GM21576 (cell line): ENCODE results near the gene F13B.
"Not testable (repeated sequence)": the region's sequence is repeated elsewhere in the genome, so short reads cannot be mapped to it uniquely, and the experiment has no call there.

ENCODE experiments used
- ATAC-seq: cut with Tn5 transposase; IDR thresholded peaks from one replicate; pipeline ENCODE4 v1.9.1; 2021; ENCODE audit warnings: mild to moderate bottlenecking, moderate library complexity; ENCODE audit not compliant: unreplicated experiment

Gene F13B, protein sequence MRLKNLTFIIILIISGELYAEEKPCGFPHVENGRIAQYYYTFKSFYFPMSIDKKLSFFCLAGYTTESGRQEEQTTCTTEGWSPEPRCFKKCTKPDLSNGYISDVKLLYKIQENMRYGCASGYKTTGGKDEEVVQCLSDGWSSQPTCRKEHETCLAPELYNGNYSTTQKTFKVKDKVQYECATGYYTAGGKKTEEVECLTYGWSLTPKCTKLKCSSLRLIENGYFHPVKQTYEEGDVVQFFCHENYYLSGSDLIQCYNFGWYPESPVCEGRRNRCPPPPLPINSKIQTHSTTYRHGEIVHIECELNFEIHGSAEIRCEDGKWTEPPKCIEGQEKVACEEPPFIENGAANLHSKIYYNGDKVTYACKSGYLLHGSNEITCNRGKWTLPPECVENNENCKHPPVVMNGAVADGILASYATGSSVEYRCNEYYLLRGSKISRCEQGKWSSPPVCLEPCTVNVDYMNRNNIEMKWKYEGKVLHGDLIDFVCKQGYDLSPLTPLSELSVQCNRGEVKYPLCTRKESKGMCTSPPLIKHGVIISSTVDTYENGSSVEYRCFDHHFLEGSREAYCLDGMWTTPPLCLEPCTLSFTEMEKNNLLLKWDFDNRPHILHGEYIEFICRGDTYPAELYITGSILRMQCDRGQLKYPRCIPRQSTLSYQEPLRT

DNA sequence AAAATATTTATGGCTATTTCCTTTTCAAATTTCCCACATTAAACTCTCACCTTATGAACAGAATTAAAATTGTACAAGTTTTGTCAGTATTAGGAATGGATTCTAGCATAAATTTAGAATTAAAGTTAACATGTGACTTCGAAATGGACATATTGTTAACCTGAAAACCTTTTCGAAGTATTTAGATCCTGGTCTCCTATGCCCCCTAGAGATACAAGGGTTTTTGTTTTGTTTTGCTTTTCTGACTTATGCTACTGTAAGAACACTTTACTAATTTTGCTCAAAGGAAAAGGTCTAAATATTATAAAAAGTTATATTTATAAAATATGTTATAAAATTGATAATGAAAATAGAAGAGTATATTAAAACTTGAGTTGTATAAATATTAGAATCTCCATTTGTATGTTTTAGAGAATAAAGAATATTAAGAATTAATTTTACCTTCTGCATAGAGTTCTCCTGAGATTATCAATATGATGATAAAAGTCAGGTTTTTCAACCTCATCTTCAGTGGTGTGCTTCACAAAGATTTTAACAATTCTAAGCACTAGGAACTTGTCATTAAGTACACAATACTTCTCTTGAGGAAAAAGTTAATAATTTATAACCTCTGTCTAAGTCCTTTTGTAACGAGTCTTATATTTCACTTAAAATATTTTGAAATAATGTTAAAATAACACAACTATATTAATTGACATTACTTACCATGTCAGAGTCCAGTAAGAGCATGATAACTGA is at the start of gene F13B:
F13B (minus strand) TSS at position 542 of the 738 bp plus-strand sequence; CDS start at position 505, 37 bp downstream.
- no peak for ATAC-seq

DNA sequence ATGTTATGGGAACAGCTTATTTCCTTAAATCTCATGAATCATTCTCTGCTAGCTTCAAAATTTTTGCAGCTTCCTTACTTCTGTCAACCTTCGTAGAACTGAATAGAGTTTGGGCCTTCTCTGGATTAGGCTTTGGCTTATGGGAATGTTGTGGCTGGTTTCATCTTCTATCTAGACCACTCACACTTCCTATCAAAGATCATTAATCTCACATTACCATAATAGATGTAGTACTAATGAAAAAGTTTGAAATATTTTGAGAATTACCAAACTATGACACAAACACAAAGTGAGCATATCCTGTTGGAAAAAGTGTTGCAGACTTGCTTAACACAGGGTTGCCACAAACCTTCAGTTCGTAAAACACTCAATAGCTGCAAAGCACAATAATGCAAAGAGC is 49.1 kb upstream of the F13B start:
- ATAC-seq, result no peak

DNA sequence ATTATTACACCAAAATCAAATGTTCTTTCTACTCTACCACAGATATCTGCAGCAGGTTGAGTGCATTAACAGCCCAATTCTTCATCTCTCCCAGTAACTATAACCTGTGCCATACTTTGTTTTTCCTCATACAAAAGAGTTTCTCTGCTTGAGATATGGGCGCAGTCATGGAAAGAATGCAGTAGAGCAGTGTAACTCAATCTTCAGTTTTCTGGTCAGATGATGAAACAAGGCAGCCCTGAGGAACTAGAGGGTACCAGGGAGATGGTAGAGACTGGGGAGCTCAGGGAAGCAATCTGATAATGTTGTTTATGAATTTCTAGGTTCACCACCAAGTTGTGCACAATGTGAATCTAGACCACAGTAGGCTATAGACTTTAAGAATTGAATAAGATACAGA is 39.8 kb upstream of the F13B start:
- ATAC-seq, result no peak

DNA sequence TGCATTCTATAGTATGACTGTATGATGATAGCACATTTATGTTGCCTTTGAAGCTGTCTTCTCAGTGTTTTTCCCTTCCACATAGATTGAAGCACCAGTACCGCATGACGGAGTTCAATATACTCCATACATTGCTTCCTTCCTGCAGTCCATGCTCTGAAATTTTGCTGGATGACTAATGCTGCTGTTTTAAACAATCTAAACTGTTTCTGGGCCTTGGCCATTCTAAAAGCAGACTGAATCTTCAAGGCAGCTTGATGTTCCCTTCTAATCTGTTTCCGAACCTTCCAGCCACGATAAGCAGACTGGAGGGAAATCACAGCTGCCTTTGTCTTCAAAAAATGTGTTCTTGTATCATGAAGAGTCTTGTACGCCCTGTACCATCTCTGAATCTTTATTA is 36.2 kb upstream of the F13B start:
- ATAC-seq, result no peak

DNA sequence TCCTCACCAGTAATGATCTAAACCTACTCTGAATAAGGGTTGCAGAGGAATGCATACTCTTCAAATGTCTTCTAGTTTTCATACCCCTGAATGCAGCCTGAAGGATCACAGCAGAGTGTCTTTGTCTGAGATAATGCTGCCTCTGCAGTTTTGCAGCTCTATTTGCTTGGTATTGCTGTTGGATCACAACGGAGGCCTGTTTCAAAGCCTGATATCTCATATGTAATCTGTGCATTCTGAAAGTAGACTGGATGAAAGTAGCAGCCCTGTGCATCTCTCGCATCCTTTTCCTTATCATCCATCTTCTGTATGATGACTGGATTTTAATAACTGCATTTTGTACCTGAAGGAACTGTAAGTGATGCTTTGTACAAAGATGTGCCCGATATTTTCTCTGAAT is 34.9 kb upstream of the F13B start:
- ATAC-seq, result no peak

DNA sequence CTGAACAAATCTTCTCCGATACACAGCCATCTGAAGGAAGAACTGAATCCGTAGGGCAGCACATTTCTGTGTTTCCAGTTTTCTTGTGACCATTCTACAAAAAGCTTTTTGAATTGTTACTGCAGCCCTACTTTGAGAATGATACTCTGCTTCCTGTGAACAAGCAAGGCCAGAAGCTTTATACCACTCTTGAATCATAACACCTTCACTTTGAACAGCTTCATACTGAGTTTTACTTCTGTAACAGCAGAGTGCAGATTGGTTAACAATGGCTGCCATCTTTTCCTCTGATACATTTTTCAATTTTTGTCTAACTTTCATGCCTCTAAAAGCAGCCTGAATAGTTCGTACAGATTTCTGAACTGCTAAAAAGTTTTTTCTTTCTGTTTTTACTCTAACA is 33.6 kb upstream of the F13B start:
- no peak for ATAC-seq

DNA sequence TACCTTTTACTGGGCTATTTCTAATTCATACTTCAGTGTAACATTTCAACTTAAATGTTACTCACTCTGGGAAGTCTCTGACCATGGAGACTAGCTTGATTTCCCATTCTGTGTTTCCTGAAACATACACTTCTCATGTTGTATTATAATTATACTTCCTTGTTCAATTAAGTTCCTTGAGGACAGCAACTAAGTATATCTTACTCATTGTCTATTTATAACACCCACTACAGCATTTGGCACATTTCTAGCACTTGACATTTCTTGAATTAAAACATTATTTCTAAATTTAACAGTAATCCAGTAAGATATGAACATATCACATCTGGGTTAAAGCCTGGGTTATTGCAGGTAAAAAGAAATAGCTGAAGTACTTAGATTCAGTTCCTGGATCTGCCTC is 32.4 kb upstream of the F13B start:
- no peak for ATAC-seq

DNA sequence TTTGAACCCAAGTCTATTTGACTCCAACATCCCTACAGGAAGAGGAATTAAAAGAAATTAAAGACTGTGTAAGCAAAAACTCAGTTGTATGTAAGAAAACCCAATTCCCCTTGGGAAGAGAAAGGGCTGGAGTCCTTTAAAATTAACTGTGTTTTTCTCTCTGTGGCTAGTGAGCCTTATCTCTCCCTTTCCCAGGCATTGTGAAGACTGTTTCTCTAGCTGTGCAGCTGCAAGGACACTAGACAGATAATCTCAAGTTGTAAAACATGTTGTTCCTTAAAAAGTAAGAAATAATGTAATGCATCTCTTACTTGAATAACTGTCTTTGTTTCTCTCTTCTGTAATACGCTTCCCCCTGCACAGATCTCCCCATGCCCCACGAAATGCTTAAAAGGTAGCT is 29.9 kb upstream of the F13B start:
- not testable (repeated sequence) for ATAC-seq

DNA sequence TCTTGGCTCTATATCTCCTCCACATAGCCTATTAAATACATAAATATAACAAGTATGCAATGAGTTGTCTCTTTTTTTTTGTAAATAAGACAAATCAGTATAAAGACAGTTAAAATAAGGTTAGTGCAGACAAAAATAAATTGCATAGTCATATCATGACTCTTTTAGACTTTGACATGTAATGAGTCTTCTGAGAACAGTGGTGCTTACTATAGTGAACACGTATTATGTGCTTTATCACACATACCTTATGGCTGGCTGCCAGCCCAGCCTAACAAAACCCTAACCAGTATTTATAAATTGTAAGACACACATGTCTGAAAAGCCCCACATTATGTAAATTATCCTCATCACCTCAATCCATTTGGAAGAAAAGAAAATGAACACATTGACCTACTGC is 29.1 kb upstream of the F13B start:
- no peak for ATAC-seq

DNA sequence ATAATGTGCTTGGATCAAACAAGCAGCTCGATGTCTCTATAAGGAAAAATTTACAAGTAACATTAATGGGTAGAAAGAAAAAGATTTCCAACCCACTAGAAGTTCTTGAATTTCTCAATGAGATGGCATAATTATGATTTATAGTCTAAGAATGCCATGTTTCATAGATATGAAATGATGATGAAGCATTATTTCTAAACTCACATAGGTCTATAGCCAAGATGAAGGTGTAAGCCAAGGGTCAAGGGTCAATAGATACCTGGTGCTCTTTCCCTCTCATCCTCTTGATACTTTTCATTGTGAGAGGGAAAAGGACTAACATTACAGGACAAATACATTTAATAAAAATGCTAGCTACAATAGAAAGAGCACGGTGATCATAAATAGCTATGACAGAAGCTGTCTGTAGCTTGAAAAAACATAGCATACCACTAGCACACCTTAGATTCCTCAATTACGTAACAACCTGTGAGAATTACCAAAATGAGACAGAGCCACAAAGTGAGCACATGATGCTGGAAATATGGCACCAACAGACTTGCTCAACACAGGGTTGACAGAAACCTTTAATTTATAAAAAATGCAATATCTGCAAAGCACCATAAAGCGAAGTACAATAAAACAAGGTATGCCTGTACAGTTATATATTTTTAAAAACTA is 26.3 kb upstream of the F13B start:
- ATAC-seq, result no peak

DNA sequence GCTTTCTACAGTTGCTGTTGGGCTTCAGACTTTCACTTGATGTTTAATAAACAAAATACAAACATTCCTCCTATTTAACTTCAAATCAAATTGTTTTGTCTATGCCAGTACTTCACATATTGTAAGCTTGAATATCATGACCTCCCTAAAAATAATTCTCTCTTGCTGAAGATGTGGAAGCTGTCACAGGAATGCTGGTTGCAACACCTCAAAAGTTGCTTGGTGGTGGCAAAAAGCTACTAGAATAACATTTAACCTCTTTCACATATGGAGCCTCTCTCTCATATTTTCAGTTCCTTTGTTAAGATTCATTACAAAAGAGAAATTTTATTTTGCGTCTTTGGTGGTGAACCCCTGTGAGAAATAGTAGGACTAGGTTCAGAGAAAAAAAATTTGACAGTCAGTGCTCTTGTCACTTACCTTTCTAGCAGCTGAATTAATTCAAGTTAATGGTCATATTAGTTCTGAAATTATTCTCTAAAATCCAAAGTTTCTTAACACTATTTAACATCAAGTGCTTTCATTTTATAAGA is 25.5 kb upstream of the F13B start:
- no peak for ATAC-seq

DNA sequence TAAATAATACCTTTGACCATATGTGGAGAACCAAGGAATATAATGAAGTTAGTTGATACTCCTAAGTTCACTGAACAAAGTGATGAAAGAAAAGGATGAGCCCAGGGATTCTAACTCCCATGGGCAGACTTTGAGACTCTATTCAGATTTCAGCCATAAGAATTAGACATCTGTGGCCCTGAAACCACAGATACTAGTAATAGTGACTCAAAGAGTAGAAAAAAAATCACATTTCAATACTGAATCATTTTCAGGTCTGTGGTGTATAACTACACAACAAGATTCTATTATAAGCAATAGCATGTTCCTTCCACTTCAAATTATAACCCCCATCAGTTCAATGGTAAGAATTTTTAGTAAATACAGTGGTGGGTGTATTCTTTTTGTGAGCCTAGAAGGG is 16.4 kb upstream of the F13B start:
- ATAC-seq, result no peak

DNA sequence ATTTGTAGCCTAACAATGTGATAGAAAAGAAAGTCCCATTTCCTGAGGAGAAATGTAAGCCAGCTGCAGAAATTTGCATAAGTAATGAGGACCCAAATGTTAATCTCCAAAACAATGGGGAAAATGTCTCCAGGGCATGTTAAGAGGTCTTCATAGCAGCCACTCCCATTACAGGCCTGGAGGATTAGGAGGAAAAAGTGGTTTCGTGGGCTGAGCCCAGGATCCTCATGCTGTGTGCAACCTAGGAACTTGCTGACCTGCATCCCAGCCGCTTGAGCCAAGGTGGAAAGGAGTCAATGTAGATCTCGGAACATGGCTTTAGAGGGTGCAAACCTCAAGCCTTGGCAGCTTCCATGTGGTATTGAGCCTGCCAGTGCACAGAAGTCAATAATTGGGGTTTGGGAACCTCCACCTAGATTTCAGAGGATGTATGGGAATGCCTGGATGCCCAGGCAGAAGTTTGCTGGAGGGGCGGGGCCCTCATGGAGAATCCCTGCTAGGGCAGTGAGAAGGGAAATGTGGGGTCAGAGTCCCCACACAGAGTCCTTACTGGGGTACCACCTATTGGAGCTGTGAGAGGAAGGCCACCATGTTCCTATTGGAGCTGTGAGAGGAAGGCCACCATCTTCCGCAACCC is 14.2 kb upstream of the F13B start:
- no peak for ATAC-seq

DNA sequence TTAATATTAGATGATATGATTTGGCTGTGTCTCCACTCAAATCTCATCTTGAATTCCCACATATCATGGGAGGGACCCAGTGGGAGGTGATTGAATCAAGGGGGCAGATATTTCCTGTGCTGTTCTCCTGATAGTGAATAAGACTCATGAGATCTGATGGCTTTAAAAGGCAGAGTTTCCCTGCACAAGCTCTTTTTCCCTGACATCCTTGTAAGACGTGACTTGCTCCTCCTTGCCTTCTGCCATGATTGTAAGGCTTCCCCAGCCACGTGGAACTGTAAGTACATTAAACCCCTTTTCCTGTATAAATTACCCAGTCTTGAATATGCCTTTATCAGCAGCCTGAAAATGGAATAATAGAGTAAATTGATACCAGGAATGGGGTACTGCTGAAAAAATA is 13.3 kb upstream of the F13B start:
- ATAC-seq, result no peak

DNA sequence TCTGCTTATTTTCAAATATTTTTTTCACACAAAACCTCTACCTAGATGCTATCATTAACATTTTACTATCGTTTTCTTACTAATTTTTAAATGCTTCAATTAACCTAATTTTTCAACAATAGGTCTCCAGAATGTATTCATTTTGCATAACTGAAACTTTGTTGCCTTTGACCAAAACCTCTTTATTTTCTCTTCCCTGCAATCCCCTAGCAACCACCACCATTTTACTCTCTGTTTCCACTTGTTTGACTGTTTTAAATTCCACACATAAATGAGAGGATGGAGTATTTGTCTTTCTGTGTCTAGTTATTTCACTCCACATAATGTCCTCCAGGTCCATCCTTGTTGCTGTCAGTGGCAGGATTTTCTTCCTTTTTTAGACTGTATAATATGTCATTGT is 9.5 kb upstream of the F13B start:
- no peak for ATAC-seq

DNA sequence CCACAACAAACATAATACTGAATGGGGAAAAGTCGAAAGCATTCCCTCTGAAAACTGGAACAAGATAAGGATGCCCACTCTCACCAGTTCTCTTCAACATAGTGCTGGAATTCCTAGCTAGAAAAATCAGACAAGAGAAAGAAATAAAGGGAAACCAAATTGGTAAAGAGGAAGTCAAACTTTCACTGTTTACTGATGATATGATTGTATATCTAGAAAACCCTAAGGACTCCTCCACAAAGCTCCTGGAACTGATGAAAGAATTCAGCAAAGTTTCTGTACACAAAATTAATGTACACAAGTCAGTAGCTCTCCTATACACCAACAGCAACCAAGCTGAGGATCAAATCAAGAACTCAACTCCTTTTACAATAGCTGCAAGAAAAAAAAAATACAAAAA is 6.9 kb upstream of the F13B start:
- ATAC-seq, result no peak

DNA sequence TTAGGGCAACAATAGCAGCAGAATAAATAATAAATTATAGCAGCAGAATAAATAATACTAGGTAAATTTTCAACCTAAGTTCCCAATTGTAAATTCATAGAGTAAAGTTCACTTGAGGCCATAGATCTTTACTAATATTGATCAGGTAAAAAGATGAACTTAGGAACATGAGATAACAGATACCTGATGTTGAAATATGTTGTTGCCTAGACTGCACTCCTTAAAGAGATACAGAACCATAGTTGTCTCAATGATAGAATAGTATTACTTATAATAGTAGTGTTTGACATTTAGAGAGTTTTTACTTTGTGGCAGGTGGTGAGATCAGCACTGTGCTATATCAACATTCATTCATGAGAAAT is 378 bp upstream of the F13B start:
- ATAC-seq, result no peak

DNA sequence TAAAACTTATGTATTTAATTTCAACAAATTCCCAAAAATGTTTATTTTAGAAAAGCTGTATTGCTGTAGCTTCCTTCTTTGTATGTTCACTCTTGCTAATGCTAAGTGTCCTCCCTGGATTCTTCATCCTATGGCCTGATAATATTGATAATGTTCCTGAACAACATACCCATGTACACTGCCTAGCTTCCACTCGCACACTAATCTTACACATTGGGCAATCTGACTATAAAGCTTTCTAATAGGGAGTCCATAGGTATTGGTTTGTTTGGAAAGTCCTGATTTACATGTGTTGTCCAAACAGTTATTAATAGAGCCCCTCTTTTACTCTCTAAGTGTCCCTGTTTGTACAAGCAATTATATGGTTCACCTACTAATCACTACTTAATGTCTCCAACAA is 783 bp downstream of the F13B start:
- ATAC-seq, result no peak

DNA sequence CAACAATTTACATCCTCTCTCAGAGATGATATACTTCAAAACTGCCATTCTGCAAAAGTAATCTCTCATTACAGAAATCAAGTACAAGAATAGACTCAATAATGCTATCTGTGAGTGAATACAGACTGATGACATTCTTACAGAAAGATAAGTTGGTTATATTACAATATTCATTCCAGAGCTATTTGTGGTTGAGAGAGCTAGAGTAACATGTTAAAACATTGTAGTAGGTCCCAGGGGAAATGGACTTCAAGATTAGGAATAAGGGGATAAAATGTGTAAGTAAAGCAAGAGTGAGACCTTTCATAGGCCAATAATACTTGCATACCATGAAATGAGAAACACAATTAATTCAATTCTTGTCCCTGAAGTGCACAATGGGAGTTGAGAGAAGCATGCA is 1.5 kb downstream of the F13B start:
- no peak for ATAC-seq

DNA sequence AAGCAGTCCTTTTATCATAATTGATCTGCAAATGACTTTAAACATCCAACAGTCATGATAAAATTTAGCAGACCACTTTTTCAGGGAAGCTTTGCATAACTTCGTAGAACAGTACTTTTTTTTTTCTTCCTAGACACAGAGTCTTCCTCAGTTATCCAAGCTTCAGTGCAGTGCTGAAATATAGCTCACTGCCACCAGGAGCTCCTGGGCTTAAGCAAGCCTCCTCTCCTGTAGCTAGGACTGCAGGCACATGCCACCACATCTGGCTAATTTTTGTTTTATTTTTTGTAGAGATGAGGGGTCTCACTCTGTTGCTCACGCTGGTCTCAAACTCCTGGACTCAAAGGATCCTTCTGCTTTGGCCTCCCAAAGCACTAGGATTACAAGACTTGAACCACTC is 3.8 kb downstream of the F13B start:
- ATAC-seq, result no peak

DNA sequence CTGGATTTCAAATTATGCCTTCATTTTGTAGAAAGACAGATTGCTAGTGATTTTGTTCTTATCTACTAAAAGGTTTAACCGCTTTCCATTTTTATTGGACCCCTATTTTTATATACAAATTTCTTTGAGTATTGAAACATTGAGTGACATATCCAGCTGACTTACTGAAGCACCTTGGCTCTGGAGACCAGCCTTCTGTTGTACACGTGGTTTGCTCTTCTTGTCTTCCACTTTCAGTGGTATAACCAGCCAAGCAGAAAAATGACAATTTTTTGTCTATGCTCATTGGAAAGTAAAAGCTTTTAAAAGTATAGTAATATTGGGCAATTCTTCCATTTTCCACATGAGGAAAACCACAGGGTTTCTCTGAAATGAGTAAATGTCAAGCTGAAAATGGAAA is 4.4 kb downstream of the F13B start:
- ATAC-seq, result peak; percentile 97
